NCI-H1436 treated with DMSO at 0.1 percent for 48 hours (cell line): Measurements from ENCODE around the gene MDFIC.

Experiments
- DNase-seq: peaks from one replicate; lab custom pipeline; 2025; lab: John Stamatoyannopoulos, UW

The MDFIC gene

GRCh38 chr7:114952296-114952695, 30.4 kb downstream of the MDFIC start:
- DNase-seq, result no peak

- no peak for DNase-seq
Observed at GRCh38 chr7:114953724-114954123, 31.8 kb downstream of the MDFIC start.

- no peak for DNase-seq
Observed at GRCh38 chr7:114956702-114957101, 34.8 kb downstream of the MDFIC start.

GRCh38 chr7:114957444-114957843, 35.5 kb downstream of the MDFIC start:
- DNase-seq, result no peak

GRCh38 chr7:114959931-114960330, 38.0 kb downstream of the MDFIC start:
- no peak for DNase-seq

GRCh38 chr7:114962441-114962840, 40.5 kb downstream of the MDFIC start:
- no peak for DNase-seq

GRCh38 chr7:114966156-114966555, 44.3 kb downstream of the MDFIC start:
- DNase-seq, result no peak

GRCh38 chr7:114969096-114969495, 47.2 kb downstream of the MDFIC start:
- DNase-seq, result no peak

GRCh38 chr7:114970308-114970707, 48.4 kb downstream of the MDFIC start:
- DNase-seq, result no peak

GRCh38 chr7:114970732-114971131, 48.8 kb downstream of the MDFIC start:
- no peak for DNase-seq

- no peak for DNase-seq
Observed at GRCh38 chr7:114972567-114972966, 50.7 kb downstream of the MDFIC start.

- DNase-seq, result no peak
Observed at GRCh38 chr7:114973147-114973546, 51.3 kb downstream of the MDFIC start.

- no peak for DNase-seq
Observed at GRCh38 chr7:114975401-114975800, 53.5 kb downstream of the MDFIC start.

- no peak for DNase-seq
Observed at GRCh38 chr7:114976666-114977065, 54.8 kb downstream of the MDFIC start.

GRCh38 chr7:114977277-114977676, 55.4 kb downstream of the MDFIC start:
- DNase-seq, result no peak

GRCh38 chr7:114979388-114979787, 57.5 kb downstream of the MDFIC start:
- no peak for DNase-seq

- no peak for DNase-seq
Observed at GRCh38 chr7:114979803-114980507, 58.1 kb downstream of the MDFIC start.

- DNase-seq, result no peak
Observed at GRCh38 chr7:114981323-114981722, 59.4 kb downstream of the MDFIC start.

- no peak for DNase-seq
Observed at GRCh38 chr7:114985116-114985715, 63.3 kb downstream of the MDFIC start.

- no peak for DNase-seq
Observed at GRCh38 chr7:114986190-114987180, 64.6 kb downstream of the MDFIC start.

- no peak for DNase-seq
Observed at GRCh38 chr7:114988026-114988425, 66.1 kb downstream of the MDFIC start.

GRCh38 chr7:114988755-114989375, 67.0 kb downstream of the MDFIC start:
- DNase-seq, result no peak
